GM12892 (cell line): Measurements from ENCODE around the gene TFPI. TPM values are rescaled to one million over a fixed set of nuclear protein-coding genes. Genes with fewer than 3 reads are reported as not detected.

ENCODE experiments used
- DNase-seq: peaks from one replicate; pipeline ENCODE4 v3.0.0; 2011; ENCODE audit not compliant: insufficient read length
- FAIRE-seq: peaks from 2 replicates; lab custom pipeline; 2011; peaks lifted over from hg19 to GRCh38; lab: Jason Lieb, UNC
- POLR2A ChIP-seq: IDR thresholded peaks from 2 replicates; pipeline ENCODE4 v1.6.1; 2011; ENCODE audit warnings: low read depth, low read length, control low read depth
- POLR2AphosphoS5 ChIP-seq: IDR thresholded peaks from 2 replicates; pipeline ENCODE4 v1.6.1; 2011; ENCODE audit warnings: low read depth, low read length, control low read depth
- TAF1 ChIP-seq: IDR thresholded peaks from 2 replicates; pipeline ENCODE4 v1.6.1; 2011; ENCODE audit warnings: low read depth, mild to moderate bottlenecking, control low read depth, low read length, borderline replicate concordance
- polyA plus RNA-seq: library from polyadenylated mRNA; unstranded; fragments of >200 nt; gene quantifications from one replicate; pipeline ENCODE4 v1.2.1, GENCODE V29; 2012; ENCODE audit warnings: missing spikeins, inconsistent platforms; ENCODE audit not compliant: missing spikeins

The TFPI gene
- 0.45 TPM for polyA plus RNA-seq

GRCh38 chr2:187554011-187554703 lies at the start of gene TFPI:
TSS of gene TFPI (minus strand) at chr2:187554435. CDS start at chr2:187503768, 50,667 bp downstream.
- FAIRE-seq (no peak), DNase-seq (no peak)
- TF ChIP-seq POLR2A, result no peak
- TF ChIP-seq TAF1, result no peak
- TF ChIP-seq POLR2AphosphoS5, result no peak

DNA sequence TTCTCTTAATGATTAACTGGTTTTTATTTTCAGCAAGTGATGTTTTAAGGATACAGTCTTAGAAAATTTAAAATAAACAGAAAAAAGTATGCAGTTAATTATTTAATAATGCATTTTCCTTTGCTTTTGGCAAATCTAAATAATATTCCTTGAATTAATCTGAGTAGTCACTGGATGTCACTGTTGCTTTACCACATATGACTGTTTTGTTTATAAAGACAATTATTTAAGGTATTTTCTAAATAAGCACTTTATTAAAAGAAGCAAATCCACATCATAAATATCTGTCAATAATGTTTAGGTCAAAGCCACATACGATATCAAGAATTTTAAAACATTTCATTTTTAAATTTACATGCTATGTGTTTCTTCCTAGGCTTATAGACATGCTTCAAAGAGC lies 40.6 kb upstream of the TFPI start:
- TF ChIP-seq POLR2AphosphoS5, result no peak
- TF ChIP-seq TAF1, result no peak
- no peak for TF ChIP-seq POLR2A
- FAIRE-seq, result no peak
- no peak for DNase-seq

- FAIRE-seq, result no peak
- TF ChIP-seq POLR2AphosphoS5 (no peak), TAF1 (no peak), POLR2A (no peak)
- no peak for DNase-seq
These were observed 39.5 kb upstream of the TFPI start for GRCh38 chr2:187593697-187594096.

DNA sequence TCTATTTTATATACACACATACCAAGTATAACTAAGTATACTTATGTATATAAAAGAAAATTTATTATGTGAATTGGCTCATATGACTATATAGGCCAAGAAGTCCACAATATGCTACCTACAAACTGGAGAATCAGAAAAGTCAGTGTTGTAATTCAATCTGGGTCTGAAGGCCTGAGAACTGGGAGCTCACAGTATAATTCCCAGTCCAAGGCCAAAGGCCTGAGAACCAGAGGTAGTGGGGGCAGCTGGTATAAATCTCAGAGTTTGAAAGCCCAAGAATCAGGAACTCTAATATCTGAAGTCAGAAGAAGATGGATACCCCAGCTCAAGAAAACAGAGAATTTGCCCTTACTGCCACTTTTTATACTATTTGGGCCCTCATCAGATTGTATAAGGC lies 38.9 kb upstream of the TFPI start:
- no peak for FAIRE-seq
- DNase-seq, result no peak
- TF ChIP-seq POLR2A (no peak), POLR2AphosphoS5 (no peak), TAF1 (no peak)

DNA sequence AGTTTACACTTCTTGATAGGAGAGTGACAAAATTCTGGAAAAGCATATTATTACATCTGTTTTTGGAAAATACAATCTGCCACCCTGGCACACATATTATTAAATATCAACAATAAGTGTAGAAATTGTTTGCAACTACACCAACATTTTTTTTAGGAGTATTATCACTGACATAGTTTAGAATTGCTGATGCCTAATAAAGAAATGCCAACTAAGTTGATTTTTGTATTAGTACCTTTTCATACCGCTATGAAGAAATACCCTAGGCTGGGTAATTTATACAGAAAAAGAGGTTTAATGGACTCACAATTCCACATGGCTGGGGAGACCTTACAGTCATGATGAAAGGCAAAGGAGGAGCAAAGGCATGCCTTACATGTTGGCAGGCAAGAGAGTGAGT lies 35.9 kb upstream of the TFPI start:
- FAIRE-seq (no peak), DNase-seq (no peak)
- TF ChIP-seq POLR2A (no peak), TAF1 (no peak)

DNA sequence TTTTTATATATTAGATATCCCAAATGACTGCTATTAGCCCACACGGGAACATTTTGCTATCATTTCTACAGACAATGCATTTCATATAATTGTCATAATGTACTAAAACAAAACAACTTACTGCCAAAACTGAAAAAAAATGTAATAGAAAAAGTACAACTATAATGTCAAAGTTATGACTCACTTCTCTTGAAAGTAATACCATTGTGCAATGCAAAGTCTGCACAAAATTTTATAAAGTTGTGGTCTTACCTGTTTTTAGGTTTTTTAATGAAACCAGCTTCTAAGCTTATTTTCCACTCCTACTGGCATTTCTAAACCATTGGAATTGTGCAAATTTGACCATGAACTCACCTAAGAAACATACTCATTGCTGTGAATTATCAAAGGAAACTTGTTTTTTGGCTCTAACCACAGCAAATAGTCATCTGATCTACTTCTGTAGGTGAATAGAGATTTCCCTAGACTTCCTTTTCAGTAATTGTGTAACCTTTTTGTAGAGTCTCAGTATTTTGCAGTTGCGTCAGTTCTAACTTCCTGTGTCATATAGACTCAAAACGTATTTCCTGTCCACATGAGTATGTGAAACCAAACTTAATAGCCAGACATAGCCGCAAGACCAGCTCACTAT lies 31.9 kb upstream of the TFPI start:
- no peak for FAIRE-seq
- DNase-seq, result no peak
- no peak for TF ChIP-seq TAF1
- no peak for TF ChIP-seq POLR2AphosphoS5

GRCh38 chr2:187581125-187581896 lies 27.1 kb upstream of the TFPI start:
- peak; percentile 91 for FAIRE-seq
- DNase-seq, result no peak
- TF ChIP-seq POLR2AphosphoS5 (no peak), POLR2A (no peak), TAF1 (no peak)

- DNase-seq (no peak), FAIRE-seq (no peak)
- TF ChIP-seq TAF1 (no peak), POLR2A (no peak), POLR2AphosphoS5 (no peak)
These were observed 26.4 kb upstream of the TFPI start for GRCh38 chr2:187580462-187581124.

DNA sequence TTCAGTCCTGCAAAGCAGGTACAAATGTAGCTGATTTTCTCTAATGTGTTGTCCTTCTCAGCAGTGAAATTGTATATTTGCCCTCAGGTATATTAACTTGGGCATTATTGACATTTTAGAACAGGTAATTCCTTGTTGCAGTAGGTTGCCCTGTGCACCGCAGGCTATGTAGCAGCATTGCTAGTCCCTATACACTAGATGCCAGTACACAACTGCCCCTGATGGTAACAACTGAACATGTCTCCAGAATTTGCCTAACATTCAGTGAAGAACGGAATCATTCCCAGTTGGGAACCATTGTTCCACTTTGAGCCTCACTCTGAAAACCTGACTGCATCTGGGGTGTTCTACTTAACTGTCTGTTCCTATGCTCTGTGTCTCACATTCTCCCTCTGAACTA lies 23.1 kb upstream of the TFPI start:
- DNase-seq, result no peak
- TF ChIP-seq TAF1, result no peak
- no peak for TF ChIP-seq POLR2AphosphoS5
- no peak for TF ChIP-seq POLR2A
- no peak for FAIRE-seq

- FAIRE-seq (no peak), DNase-seq (no peak)
- no peak for TF ChIP-seq TAF1
- no peak for TF ChIP-seq POLR2AphosphoS5
- no peak for TF ChIP-seq POLR2A
These were observed 22.7 kb upstream of the TFPI start for GRCh38 chr2:187576906-187577305.

DNA sequence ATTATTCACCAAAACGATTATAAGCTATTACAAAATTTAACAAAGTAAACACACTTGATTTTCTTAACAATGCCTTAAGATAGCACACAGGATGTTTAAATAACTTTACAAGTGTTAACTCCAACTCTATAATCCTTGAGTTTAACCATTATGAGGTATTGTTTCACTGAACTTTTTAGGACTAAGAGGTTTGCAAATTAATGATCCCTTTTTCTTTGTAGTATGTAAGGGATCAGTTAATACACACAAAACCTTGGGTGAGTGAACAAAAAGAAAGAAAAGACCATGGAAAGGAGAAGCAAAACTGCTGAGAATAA lies 21.5 kb upstream of the TFPI start:
- TF ChIP-seq POLR2AphosphoS5 (no peak), TAF1 (no peak), POLR2A (no peak)
- no peak for DNase-seq
- FAIRE-seq, result no peak
